Body of pancreas (tissue), 4 donors: ENCODE results near the gene FAM50A. TPM values are rescaled to one million over a fixed set of nuclear protein-coding genes. Genes with fewer than 3 reads are reported as not detected.
A peak's percentile ranks its signal among the peaks of the same experiment; 100 is the strongest.

Experiments used
- ATAC-seq: fragments of 150-250 bp; one replicate; pipeline ENCODE4 v1.9.1; 2016
- DNase-seq, 4 donors: peaks; one replicate each; pipeline ENCODE4 v3.0.0-alpha.2; 2019
- H3K27ac ChIP-seq, 4 donors: fragments of 200-600 bp; sonication (generic); 1 replicate in 3 of 4; 2 replicates in 1 of 4; pipeline versions ENCODE4 v1.5.1 to v1.6.1; 2016 to 2019; ENCODE audit warnings: mild to moderate bottlenecking in 1 of 4, mixed read lengths in 1 of 4, moderate library complexity in 1 of 4
- H3K27me3 ChIP-seq, 2 donors: fragments of 200-600 bp; sonication (generic); one replicate each; pipeline ENCODE4 v1.6.0; 2016; ENCODE audit warnings: mild to moderate bottlenecking in 1 of 2
- H3K36me3 ChIP-seq, 2 donors: fragments of 200-600 bp; sonication (generic); replicated peaks in 1 of 2; 2 replicates each; pipeline ENCODE4 v1.5.1; 2016; ENCODE audit warnings: low read depth in 2 of 2; ENCODE audit not compliant: insufficient read depth in 1 of 2
- H3K4me1 ChIP-seq: fragments of 200-600 bp; sonication (generic); one replicate; pipeline ENCODE4 v1.6.0; 2016
- H3K4me3 ChIP-seq, 2 donors: fragments of 200-600 bp; sonication (generic); 1 replicate in 1 of 2; 2 replicates in 1 of 2; pipeline ENCODE4 v1.5.1; 2016 to 2019
- H3K9me3 ChIP-seq, 3 donors: fragments of 200-600 bp; sonication (generic); 1 replicate in 2 of 3; 2 replicates in 1 of 3; pipeline ENCODE4 v1.5.1; 2016
- POLR2A ChIP-seq, 3 donors: fragments of 450-650 bp; IDR thresholded peaks; one replicate each; pipeline ENCODE4 v1.6.1; 2016; ENCODE audit warnings: antibody characterized with exemption in 3 of 3, mild to moderate bottlenecking in 2 of 3
- WGBS, 2 donors: methylation state at CpG; one replicate each; pipeline ENCODE4 v1.1.5; 2017; 5-methylcytosine and 5-hydroxymethylcytosine counted together
- intact Hi-C: fragments of 100-400 bp; cut with DNase I; formaldehyde crosslinking; loops from one replicate; pipeline ENCODE4 v1.15.1; 2023
- total RNA-seq, 2 donors: library from RNA; depleted of rRNA; stranded (reverse); fragments of >200 nt; gene quantifications; one replicate each; pipeline ENCODE4 v1.1.0, GENCODE V29; 2016
- TF ChIP-seq, protein P1 (sequence below), 7 experiments: fragments of 450-650 bp in 4 of 7; fragments of 200-600 bp in 3 of 7; sonication (generic) in 3 of 7; IDR thresholded peaks; one replicate each; pipeline ENCODE4 v1.5.1; 2016 to 2019; ENCODE audit warnings: antibody characterized with exemption in 7 of 7

FAM50A gene
- total RNA-seq, 2 donors from 2014 or later: 14.5 to 48.8 TPM

DNA sequence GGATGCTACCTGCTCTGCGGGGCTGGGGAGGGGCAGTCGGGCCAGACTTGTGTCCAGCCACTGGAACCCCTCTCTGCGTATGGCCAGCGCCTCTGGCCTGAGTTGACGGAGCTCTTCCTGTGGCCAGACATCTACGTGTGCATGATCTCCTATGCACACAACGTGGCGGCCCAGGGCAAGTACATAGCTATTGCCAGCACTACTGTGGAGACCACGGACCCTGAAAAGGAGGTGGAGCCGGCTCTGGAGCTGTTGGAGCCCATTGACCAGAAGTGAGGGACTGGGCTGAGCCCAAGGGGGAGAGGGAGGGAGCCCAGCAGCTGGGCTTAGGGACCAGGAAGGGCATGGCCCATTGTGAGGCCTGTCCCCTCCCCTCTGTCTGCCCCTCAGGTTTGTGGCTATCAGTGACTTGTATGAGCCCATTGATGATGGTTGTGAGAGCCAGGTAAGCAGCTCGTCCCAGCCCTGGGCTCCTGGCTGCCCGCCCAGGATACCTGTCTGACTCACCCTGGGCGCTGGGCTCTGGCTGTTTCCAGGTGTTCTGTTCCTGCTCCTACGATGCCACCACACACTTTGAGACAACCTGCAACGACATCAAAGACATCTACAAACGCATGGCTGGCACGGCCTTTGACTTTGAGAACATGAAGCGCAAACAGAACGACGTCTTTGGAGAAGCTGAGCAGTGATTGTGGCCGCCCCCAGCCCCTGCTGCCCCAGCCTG is 1.8 kb upstream of the FAM50A start:
- intact Hi-C loops: no loop called here
- no peaks in the 10 kb centered on the region for H3K36me3 ChIP-seq
- H3K9me3 ChIP-seq: no peaks in the 10 kb centered on the region
- no peak for TF ChIP-seq POLR2A (IDR thresholded peaks at IDR 0.05)
- TF ChIP-seq, protein P1, sequence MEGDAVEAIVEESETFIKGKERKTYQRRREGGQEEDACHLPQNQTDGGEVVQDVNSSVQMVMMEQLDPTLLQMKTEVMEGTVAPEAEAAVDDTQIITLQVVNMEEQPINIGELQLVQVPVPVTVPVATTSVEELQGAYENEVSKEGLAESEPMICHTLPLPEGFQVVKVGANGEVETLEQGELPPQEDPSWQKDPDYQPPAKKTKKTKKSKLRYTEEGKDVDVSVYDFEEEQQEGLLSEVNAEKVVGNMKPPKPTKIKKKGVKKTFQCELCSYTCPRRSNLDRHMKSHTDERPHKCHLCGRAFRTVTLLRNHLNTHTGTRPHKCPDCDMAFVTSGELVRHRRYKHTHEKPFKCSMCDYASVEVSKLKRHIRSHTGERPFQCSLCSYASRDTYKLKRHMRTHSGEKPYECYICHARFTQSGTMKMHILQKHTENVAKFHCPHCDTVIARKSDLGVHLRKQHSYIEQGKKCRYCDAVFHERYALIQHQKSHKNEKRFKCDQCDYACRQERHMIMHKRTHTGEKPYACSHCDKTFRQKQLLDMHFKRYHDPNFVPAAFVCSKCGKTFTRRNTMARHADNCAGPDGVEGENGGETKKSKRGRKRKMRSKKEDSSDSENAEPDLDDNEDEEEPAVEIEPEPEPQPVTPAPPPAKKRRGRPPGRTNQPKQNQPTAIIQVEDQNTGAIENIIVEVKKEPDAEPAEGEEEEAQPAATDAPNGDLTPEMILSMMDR (IDR thresholded peaks at IDR 0.05): no peak
- no peak overlapping the region for H3K4me3 ChIP-seq
- ATAC-seq: no peak
- no peak overlapping the region for H3K27ac ChIP-seq
- peak; percentile 28 to 72 (median 30) for DNase-seq
- 82 to 87% methylated on average over 7 to 18 of the region's 21 CpGs for WGBS, 2 donors
- no peaks in the 10 kb centered on the region for H3K27me3 ChIP-seq
- H3K4me1 ChIP-seq: peaks cover 33% of the 10 kb centered on the region

DNA sequence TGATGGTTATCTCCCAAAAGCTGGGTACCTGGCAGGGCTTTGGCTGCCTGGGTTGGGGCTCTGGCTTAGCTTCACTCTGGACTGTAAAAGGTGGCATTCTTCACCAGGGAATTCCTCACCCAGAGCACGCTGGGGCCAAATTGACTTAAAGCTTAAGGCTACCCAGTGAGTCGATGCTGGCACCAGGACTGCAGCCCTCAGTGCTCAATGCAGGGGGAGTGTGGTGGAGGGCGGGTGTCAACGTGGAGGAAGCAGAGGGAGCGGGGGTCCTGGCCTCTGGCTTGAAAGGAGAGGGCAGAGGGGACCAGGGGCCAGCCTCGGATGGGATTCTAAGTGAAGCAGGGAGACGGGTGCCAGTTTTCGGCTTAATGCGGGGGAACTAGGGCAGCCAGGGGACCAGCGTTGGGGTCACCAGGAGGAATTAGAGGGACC is 446 bp upstream of the FAM50A start:
- peak overlapping the region; percentile 58 to 81 (median 72) for H3K27ac ChIP-seq
- ATAC-seq (peak; percentile 5), DNase-seq (no peak)
- H3K9me3 ChIP-seq: no peaks in the 10 kb centered on the region
- intact Hi-C loops: no loop called here
- peaks cover 0 to under 1% of the 10 kb centered on the region in 2 donors for H3K36me3 ChIP-seq
- WGBS, 2 donors: 13% methylated on average over 9 to 10 of the region's 10 CpGs
- no peak overlapping the region for H3K4me3 ChIP-seq
- H3K27me3 ChIP-seq: no peaks in the 10 kb centered on the region
- peaks cover 26% of the 10 kb centered on the region for H3K4me1 ChIP-seq
- no peak for TF ChIP-seq POLR2A (IDR thresholded peaks at IDR 0.05)
- TF ChIP-seq, protein P1 (IDR thresholded peaks at IDR 0.05): no peak

GRCh38 chrX:154444755-154445246 is 860 bp downstream of the FAM50A start:
- peaks cover 22% of the 10 kb centered on the region for H3K4me1 ChIP-seq
- ATAC-seq (peak; percentile 6), DNase-seq (no peak)
- TF ChIP-seq, protein P1 (IDR thresholded peaks at IDR 0.05): no peak
- TF ChIP-seq POLR2A (IDR thresholded peaks at IDR 0.05): no peak
- H3K9me3 ChIP-seq: no peaks in the 10 kb centered on the region
- H3K27ac ChIP-seq: peak overlapping the region in 3 of 4 donors; percentile 20 to 81 (median 78)
- H3K27me3 ChIP-seq: no peaks in the 10 kb centered on the region
- H3K4me3 ChIP-seq: peak overlapping the region; percentile 10 to 25
- H3K36me3 ChIP-seq: peaks cover 0 to 4% of the 10 kb centered on the region in 2 donors
- intact Hi-C loops: no loop called here
- WGBS, 2 donors: 35% methylated on average over 4 of the region's 13 CpGs; no CpG with 5 or more reads in 1 of the 2 donors

DNA sequence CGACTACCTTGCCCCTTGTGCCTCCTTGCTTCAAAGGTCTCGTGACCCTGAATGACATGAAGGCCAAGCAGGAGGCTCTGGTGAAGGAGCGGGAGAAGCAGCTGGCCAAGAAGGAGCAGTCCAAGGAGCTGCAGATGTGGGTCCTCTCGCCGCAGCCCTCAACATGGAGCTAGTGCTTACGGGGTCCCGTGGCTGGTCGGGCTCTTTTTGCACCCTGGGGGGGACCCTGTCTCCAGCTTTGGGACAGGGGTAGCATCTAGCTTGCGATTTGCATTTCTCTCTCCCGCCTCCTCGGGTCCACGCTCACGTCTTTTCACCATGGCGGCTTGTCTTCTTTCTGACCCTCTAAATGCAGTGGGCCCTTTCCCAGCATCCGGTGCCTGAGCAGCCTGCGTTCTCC is 1.8 kb downstream of the FAM50A start:
- 96 to 100% methylated on average over 4 to 9 of the region's 16 CpGs for WGBS, 2 donors
- TF ChIP-seq, protein P1 (IDR thresholded peaks at IDR 0.05): no peak
- TF ChIP-seq POLR2A (IDR thresholded peaks at IDR 0.05): no peak
- ATAC-seq (no peak), DNase-seq (no peak)
- intact Hi-C loops: no loop called here
- H3K4me1 ChIP-seq: peaks cover 22% of the 10 kb centered on the region
- no peak overlapping the region for H3K4me3 ChIP-seq
- H3K27ac ChIP-seq: no peak overlapping the region
- no peaks in the 10 kb centered on the region for H3K9me3 ChIP-seq
- peaks cover 0 to 6% of the 10 kb centered on the region in 2 donors for H3K36me3 ChIP-seq
- H3K27me3 ChIP-seq: no peaks in the 10 kb centered on the region
